ENCODE data around the gene TOGARAM2.

The TOGARAM2 gene

DNA sequence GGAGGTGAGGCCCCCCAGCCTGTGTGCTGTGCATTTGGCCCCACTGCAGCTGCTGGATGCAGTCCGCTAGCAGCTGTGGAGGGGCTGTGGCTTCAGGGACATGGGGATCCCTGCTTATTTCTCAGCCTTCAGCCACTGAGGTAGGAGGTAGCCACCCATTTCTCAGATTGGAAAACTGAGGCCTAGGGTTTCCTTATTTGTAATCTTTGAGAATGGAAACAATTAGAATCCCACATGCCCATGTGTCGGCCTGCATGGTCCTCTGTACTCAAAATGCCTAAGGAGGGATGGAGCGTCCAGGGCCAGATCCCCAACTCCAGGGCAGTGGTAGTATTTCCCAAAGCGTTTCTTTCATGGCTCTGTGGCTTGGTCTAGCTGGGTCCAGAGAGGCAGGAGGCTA is 42.1 kb downstream of the TOGARAM2 start:
- no peak for DNase-seq

DNA sequence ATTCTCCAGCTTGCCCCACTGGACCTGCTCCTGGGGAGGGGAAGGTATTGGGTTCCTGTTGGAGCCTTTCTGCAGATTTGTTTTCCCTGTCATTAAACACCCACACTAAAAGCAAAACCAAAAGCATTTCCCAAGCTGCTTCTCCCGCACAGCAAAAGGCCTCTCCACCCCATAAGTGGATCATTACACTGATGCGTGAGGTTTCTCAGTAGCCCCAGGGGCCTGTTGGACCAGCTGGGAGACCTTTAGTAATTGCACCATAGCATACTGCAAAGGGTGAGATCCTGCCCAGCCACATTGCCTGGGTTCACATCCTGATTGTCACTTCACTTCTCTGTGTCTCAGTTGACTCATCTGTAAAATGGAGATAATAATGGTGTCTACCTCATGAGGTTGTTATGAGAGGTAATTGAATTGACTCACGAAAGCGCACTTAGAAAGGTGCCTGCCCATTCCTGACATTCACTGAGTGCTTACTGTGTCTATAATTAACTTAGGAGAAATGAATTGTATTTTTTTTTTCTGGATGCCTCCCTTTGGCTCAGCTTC is 43.9 kb downstream of the TOGARAM2 start:
- no peak for DNase-seq

DNA sequence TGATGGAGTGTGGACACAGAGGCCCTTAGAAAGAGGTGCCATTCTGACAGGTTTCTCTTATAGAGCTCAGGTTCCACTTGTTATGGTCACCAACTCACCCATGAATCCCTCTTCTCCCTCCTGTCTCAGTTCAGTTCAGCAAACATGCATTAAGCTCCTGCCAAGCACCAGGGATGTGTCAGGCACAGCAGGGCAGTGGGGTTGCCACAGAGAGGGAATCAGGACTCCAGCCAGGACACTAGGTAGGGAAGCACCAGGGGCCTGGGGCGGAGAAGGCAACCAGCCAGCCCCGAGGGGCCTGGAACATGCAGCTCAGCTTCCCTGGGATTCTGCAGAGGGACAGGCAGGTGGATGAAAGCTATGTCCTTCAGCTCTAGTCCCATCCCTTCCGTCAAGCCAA is 44.6 kb downstream of the TOGARAM2 start:
- DNase-seq, result no peak

DNA sequence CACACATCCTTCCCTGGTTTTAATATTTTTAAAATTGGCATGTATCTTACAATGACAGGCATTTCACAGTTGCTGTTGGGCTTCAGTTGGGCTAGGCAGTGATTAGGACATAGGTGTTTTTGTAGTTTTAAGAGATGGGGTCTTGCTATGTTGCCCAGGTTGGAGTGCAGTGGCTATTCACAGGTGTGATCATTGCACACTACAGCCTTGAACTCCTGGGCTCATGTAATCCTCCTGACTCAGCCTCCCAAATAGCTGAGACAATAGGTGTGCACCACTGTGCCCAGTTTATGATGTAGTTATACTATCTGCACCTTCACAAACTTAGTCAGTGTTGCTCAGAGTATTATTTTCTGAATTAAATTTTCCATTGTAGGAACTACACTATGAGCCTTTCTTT is 49.9 kb downstream of the TOGARAM2 start:
- no peak for DNase-seq

DNA sequence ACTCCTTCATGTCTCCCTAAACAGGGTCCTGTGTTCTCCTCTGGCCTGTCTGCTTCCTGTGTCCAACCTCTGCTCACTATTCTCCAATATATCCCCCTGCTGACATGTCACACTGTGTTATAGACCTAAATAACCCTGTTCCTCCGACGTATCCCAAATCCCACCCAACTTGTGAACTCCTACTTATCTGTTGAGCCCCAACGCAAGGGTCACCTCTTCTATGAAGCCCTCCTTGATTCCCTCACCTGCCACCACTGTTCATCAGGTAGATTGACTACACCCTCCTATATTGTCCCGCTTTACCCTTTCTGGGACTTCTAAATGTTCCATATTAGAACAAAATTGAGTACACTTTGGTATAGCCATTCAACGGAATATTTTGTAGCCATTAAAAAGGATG is 51.1 kb downstream of the TOGARAM2 start:
- no peak for DNase-seq

DNA sequence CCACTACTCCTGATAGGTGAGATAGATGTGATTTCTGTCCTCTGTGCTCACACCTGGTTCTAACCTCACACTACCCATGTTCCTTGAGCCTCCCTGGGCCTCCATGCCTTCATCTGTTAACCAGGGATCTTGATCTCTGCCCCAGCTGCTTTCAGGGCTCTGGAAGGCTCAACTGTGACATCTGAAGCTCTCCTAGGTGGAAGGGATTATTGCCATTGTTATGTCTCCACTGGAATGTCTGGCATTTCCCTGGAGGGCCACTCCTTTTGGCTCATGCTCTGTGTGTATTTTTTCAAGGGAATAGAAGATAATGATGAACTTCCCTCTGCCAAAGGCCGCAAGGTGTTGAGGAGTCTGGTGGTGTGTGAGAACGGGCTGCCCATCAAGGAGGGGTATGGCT is 52.1 kb downstream of the TOGARAM2 start:
- no peak for DNase-seq

DNA sequence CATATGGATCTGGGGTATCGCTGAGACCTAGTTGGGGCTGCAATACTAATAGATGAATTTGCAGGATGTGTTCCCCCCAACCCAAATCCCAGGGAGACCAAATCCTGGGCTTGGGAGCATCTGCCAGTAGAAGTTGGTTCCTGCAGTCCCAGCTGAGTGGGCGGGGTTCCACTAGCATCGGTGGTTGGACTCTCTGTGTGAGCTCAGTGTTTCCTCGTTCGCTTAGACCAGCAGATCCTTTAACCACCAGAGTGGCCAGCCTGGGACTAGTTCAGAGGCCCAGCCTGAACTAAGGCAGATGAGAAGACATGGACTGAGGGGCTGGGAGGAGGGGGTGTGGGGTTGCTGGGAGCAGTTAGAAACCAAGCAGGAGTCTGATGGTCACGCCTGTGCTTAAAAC is 52.6 kb downstream of the TOGARAM2 start:
- DNase-seq, result no peak

DNA sequence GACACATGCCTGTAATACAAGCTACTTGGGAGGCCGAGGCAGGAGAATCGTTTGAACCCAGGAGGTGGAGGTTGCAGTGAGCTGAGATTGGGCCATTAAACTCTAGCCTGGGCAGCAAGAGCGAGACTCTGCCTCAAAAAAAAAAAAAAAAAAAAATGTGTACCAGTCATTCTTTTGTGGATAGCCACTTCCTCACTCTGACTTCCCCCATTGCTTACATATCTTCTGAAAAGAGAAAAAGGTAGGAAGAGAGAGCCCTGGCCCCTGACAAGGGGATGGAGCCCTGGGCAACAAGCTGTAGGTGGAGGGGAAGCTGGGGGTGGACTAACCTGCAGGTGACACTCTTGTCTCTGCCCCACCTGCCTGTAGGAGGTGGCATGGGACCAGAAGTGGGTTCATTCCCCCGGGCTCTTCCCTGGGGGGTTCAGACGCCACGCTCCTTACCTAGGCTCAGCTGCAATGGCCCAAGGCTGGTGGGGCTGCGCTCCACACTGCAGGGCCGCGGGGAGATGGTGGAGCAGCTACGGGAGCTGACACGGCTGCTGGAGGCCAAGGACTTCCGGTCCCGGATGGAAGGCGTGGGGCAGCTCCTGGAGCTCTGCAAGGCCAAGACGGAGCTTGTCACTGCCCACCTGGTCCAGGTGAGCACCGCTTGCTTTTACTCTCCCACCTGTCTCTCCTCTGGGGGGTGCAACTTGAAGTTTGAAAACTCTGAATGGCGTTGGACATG is 54.1 kb downstream of the TOGARAM2 start:
- no peak for DNase-seq

DNA sequence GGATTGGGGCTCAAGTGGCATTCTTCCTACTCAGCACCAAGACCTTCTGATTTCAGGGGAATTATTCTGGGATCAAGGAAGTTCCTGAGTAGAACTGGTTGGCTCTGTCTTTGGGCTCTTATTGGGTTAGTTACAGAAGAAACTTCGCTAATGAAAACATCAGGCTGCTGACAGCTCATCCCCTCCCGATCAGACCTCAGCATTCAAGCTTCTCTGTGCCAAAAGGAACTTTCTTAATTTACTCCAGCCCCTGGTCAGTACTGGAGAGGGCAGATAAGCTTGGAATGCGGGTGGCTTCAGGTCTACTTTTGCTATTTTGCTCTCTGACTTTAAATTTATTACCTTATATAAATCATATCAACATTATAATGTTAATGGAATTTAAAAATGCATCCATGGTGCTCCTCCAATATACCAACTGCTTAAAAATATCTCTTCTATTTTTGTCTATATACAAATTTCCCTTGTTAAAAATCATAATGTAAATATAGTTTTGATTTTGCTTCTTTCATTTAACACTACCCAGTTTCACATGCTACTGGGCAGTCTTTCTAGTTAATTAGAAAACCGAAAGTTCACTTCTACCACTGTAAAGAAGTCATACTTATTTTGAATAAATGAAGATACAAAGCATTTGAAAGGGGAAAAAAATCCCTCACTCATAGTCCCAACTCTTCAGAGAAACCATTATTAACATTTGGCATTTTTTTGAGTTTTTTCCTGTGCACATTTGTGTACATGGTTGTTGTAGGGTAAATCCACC is 58.8 kb downstream of the TOGARAM2 start:
- no peak for DNase-seq

DNA sequence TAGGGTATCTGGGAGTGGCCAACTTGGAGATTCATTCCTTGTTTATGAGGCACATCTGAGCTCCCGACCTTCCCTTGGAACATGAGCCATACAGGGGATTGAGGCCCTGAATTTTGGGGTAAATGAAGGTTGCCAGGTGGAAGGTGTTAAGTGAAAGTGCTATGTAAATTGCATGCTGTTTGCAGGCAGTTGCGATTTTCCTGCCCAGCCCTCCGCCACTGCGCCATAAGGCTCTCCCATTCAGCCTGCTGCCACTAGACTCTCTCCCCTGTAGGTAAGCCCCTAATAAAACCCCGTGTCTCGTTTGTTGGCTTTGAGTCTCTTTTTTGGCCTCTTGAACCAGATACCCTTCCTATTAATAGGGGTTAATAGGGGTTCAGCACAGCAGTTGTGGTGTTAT is 59.5 kb downstream of the TOGARAM2 start:
- no peak for DNase-seq

DNA sequence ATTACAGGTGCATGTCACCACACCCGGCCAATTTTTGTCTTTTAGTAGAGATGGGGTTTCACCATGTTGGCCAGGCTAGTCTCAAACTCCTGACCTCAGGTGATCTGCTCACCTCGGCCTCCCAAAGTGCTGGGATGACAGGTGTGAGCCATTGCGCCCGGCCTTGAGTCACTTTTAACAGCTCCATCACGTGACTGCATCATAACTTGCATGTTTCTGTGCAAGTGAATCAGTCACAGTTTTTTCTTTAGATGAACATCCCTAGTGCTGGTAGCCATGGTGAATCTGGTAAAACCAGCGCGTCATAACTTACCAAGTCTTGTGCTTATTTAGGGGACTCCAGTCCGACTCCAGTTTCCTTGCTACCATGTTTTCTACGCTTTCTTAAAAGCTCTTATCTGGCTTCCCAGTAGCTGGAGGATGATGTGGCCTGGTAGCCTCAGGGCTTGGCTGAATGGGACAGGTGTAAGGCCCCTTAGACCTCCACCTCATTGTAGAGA is 60.1 kb downstream of the TOGARAM2 start:
- DNase-seq, result no peak

DNA sequence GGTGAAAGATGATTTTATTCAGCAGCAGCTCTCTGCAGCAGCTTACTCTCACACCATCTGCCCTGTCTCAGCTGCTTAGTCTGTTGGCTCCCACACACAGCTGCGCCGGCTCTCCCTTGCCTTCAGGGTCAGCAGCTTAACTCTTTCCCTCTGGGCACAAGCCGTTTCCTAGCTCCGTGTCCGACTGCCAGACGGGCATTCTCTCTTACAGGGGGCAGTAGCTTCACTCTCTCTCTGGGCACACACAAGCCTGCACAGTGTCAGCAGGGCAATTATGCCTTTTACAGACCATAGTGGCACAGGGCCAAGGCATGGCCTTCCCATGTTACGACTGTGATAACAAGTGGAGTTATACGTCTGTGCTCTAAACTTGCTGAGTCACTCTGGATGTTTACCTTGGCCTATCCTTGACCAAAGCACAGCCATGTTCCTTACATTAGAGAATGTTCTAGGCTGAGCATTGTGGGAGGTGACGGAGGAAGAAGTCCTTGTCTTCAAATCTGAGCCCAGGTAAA is 61.5 kb downstream of the TOGARAM2 start:
- DNase-seq, result no peak

DNA sequence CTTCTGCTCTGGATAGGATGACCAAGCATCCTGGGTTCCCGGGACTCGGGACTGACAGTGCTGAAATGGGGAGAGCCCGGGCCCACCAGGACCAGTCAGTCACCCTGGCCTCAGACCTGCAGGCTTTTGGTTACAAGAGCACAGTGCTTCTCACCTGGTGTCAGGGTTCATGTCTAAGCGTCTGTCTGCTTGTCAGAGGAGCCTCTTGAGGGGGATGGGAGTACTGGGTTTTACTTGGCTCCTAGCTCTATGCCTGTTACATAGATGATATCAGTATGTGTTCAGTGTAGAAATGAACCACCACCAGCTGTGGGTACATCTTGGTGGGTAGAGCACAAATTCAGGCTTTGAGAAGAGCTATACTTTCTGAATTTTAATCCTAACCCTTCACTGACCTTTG is 63.4 kb downstream of the TOGARAM2 start:
- DNase-seq, result no peak

DNA sequence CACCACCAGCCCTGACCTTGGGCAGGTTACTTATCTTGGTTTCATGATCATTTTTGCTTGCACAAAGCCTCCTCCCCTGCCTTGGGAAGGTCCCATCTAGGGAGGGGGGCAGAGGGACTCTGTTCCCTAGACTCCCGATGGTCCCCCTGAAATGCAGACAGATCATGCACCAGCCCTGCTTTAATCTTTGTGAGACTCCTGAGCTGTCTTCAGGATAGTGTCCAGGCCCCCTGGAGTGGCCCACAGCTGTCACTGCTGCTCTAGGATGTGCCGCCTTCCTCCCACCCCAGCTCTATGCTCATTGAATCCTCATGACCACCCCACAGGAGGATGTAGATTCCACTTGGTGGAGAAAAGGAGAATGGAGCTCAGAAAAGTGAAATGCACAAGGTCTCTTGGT is 65.2 kb downstream of the TOGARAM2 start:
- no peak for DNase-seq

DNA sequence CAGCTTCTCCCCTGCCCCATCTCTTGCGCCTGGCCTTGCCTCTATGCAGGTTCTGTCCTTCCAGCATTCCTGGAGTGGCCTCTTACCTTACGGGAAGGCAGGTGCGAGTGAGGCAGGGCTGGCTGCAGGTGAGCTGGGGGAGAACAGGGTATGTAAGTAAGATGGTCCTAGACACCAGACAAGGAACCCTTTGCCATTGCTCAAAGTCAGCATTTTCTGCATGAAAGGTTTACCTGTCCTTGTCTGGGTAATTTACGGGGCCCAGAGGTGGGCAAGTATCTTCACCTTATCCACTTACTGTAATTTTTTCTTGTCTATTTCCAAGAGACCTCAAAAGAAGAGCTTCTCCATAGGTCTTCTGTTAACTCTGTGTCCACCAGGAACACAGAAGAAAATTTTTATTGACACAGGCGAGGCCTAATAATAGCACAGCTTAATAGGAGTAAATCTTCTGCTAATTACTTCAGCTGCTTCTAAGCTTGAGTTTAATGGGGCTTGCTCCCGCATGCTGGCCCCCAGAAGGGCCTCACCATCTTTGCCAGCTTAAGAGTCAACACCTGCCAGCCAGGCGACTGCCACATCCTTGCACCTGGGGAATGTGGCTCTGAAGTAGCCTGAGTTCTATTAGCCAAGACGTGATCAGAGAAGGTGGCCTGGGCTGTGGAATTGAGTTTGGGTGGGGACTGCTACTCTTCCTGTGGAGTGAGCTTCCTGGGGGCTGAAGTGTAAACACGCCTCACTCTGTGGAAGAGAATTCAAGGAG is 66.2 kb downstream of the TOGARAM2 start:
- no peak for DNase-seq

DNA sequence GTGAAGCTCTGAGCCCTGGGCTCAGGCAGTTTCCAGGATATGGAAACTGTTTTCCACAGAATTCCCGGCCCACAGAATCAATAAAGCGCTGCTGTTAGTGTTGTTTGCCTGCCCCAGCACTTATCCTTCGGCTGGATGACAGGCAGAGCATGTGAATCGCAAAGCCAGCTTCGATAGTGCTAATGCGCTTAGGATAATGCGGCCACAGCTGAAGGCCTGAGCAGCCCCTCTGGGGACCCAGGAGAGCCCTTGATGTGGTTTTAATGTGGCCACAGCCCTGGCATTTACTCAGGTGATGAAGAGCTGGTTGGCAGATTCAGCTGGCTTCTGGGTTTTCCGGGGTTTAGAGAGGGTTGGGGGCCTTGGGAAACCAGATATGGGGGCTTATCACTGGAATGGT is 69.5 kb downstream of the TOGARAM2 start:
- DNase-seq, result no peak

DNA sequence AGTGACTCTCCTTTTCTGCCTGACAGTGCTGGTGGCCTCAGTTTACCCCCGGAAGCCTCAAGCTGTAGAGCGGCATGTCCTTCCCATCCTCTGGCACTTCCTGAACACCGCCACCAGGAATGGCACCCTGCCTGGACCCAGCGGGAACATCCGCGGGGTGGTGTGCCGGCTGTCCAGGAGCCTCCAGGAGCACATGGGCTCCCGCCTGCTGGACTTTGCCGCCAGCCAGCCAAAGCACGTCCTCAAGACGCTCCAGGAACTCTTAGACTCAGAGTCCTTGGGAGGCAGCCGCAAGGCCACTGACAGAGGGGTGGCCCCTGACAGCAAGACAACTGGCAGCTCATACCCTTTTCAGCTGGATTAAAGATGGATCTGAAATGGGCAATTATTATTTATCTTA is 70.6 kb downstream of the TOGARAM2 start:
- DNase-seq, result no peak

DNA sequence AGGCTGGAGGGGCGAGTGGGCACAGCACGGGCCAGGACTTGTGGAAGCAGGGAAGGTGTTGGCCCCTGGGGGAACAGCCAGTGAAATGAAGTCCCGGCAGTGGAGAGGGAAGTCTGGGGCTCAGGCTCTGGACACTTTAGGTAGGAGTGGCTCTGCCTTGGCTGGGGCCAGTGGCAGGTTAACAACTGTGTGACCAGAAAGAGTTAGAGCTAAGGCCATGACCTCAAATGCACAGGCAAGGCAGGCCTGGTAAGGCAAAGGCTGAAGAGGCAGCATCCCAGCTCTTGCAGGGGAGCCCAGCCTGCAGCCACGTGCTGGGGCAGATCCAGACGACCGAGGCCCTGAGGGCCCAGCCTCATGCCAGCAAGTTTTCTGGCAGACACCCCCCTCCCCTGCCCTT is 71.7 kb downstream of the TOGARAM2 start:
- no peak for DNase-seq

DNA sequence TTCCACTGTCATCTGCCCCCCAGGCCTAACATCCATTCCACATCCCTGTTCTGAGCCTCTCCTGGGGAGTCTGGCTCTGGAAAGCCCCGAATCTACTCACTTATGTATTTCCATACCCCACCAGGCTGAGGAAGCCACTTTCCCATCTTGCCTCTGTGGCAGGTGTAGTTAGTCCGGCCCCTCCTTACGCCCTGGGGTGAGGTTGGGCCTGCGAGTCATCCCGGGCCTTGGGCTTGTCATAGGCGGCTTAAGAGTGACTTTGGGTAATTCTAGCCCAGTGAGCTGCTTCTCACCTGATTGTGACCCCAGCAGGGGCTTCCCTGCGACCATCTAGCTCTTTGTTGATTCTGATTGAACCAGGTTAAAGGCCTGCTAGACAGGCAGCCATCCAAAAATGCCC is 72.1 kb downstream of the TOGARAM2 start:
- DNase-seq, result no peak

DNA sequence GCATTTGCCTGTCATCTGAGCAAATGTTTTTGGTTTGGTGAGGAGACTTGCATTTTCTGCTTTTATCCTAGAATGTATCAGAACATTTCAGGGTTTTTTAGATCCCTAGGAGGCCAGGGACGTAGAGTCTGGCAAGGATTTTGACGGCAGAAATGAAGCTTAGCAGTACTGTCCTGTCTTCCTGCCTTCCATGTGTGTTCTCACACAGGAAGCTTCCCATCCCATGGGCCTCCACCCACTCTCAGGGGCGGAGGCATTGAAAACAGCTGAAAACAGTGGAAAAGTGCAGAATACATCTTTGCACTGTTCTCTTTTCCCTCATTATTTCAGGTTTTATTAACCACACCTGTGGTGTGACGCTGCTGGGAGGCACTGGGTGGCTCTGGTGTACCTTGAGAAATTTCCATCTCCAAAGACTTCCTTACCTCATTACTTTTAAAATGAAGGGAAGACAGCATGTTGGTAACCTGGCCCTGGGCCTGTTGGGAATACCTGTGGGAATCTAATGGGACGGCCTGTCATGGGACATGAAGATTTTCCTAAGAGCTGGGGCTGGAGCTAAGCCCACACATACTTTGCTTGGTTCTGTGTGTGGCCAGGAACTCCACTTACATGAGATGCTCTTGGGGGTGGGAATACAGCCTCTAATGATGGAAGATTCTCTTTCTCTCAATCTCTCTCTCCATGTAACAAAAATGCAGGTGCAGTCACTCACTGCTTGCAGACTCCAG is 72.7 kb downstream of the TOGARAM2 start:
- DNase-seq, result no peak

DNA sequence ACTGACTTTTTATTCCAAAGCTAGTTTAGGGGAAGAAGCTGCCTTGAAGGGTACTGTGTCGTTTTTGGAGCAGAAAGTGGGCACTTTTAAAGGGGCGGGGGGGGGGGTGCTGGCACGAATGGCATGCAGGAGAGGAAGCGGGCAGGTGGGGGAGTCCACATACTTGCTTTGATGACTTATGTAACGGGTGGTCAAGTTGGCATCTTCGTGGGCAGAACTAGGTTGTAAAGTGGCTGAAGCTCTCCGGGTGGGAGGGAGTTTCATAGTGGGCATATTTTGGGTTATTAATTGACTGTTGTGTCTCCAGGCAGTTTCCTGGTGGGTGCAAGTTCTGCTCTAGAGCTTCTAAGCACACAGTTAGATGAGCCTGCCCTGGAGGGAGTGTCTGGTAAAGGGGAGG is 73.3 kb downstream of the TOGARAM2 start:
- DNase-seq, result no peak

DNA sequence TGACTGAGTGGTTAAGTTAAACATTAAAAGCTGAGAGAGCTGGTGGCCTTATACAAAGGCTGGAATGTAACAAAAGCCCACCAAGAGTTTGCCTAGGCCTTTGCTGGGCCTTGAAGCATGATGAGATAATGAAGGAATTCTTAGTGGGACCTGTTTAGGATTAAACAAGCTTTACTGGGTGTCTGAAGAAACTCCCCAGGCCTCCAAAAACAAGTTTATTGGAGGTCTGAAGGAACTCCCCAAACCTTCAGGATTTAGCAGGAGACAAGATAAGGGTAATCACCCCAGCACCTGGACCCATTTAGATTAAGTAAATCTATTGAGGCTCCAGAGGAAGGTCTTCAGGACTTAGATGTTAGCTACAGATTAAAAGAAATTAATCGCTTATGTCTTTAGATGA is 74.5 kb downstream of the TOGARAM2 start:
- no peak for DNase-seq

DNA sequence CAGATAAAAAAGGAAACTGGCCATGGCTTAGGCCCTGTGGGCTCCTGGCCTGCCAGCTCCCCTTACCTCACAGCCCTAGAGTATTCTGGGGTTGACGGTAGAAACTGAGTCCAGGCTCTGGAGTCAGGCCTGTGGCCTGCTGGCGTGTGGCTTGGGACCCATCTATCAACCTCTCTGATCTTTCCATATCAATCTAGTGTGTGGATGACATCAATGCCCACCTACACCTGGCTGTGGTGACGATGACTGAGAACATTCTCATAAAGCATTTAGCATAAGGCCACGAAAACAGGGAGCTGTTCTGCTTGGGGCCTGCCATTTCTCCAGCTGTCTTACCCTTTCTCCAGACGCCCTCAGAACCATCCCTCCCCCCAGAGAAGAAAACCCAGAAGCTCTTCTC is 75.4 kb downstream of the TOGARAM2 start:
- no peak for DNase-seq
